Chondrocyte (in vitro differentiated cells): ENCODE data around the gene NDUFB8. TPM values are rescaled to one million over a fixed set of nuclear protein-coding genes. Genes with fewer than 3 reads are reported as not detected.

Experiments
- DNase-seq: peaks from one replicate; pipeline ENCODE4 v3.0.0; 2021; ENCODE audit warnings: mixed read lengths, low spot score
- H3K27ac Mint-ChIP-seq: one replicate; pipeline ENCODE4 v1.8.0; 2021; ENCODE audit warnings: mild to moderate bottlenecking, moderate library complexity, mixed read lengths; ENCODE audit not compliant: unreplicated experiment
- H3K27me3 Mint-ChIP-seq: 2 replicates; pipeline ENCODE4 v1.8.0; 2021; ENCODE audit warnings: low read depth, mixed read lengths
- H3K36me3 Mint-ChIP-seq: 2 replicates; pipeline ENCODE4 v1.8.0; 2021; ENCODE audit warnings: low read depth, mixed read lengths
- H3K4me1 Mint-ChIP-seq: 2 replicates; pipeline ENCODE4 v1.8.0; 2021; ENCODE audit warnings: low read depth, mild to moderate bottlenecking, mixed read lengths
- H3K4me3 Mint-ChIP-seq: one replicate; pipeline ENCODE4 v1.8.0; 2021; ENCODE audit warnings: mild to moderate bottlenecking, moderate library complexity, mixed read lengths; ENCODE audit not compliant: unreplicated experiment
- H3K9me3 Mint-ChIP-seq: 2 replicates; pipeline ENCODE4 v1.8.0; 2021; ENCODE audit warnings: low read depth, mixed read lengths
- CTCF ChIP-seq: fragments of 200-600 bp; sonication (generic); IDR thresholded peaks from 2 replicates; pipeline ENCODE4 v1.5.0; 2021; ENCODE audit warnings: antibody characterized with exemption, mild to moderate bottlenecking, moderate library complexity
- total RNA-seq: library from RNA; stranded (reverse); gene quantifications from 3 replicates; pipeline ENCODE4 v1.2.1, GENCODE V29; 2021

The NDUFB8 gene
- total RNA-seq, 1 donor from 2014 or later: 127 TPM

- peaks cover 17% of the 10 kb centered on the region for H3K36me3 Mint-ChIP-seq
- no peak for DNase-seq
- peak overlapping the region; percentile 64 for H3K4me3 Mint-ChIP-seq
- peaks cover 2% of the 10 kb centered on the region for H3K9me3 Mint-ChIP-seq
- peak; percentile 99 for TF ChIP-seq CTCF
- H3K27ac Mint-ChIP-seq: peak overlapping the region; percentile 22
- H3K27me3 Mint-ChIP-seq: peaks cover 45% of the 10 kb centered on the region
- H3K4me1 Mint-ChIP-seq: peaks cover 19% of the 10 kb centered on the region
These were observed 47.4 kb downstream of the NDUFB8 start for GRCh38 chr10:100482181-100482833.

GRCh38 chr10:100481462-100482081 lies 48.1 kb downstream of the NDUFB8 start:
- no peak for TF ChIP-seq CTCF
- Mint-ChIP-seq H3K36me3 (peaks cover 15% of the 10 kb centered on the region), H3K4me3 (peak overlapping the region; percentile 64), H3K9me3 (peaks cover 2% of the 10 kb centered on the region), H3K27ac (no peak overlapping the region), H3K27me3 (peaks cover 45% of the 10 kb centered on the region), H3K4me1 (peaks cover 19% of the 10 kb centered on the region)
- DNase-seq: no peak

- no peak overlapping the region for H3K27ac Mint-ChIP-seq
- H3K36me3 Mint-ChIP-seq: peaks cover 8% of the 10 kb centered on the region
- DNase-seq: no peak
- peaks cover 42% of the 10 kb centered on the region for H3K27me3 Mint-ChIP-seq
- no peak for TF ChIP-seq CTCF
- no peak overlapping the region for H3K4me3 Mint-ChIP-seq
- peaks cover 16% of the 10 kb centered on the region for H3K4me1 Mint-ChIP-seq
- H3K9me3 Mint-ChIP-seq: peaks cover 2% of the 10 kb centered on the region
These were observed 49.7 kb downstream of the NDUFB8 start for GRCh38 chr10:100480002-100480401.

- H3K4me1 Mint-ChIP-seq: peaks cover 16% of the 10 kb centered on the region
These were observed 50.6 kb downstream of the NDUFB8 start for GRCh38 chr10:100479037-100479436.

GRCh38 chr10:100477970-100478369 lies 51.7 kb downstream of the NDUFB8 start:
- H3K27me3 Mint-ChIP-seq: peaks cover 35% of the 10 kb centered on the region

More at GRCh38 chr10:100479037-100479436, 50.6 kb downstream of the NDUFB8 start:
- H3K4me3 Mint-ChIP-seq: no peak overlapping the region
- H3K9me3 Mint-ChIP-seq: peaks cover 2% of the 10 kb centered on the region
- no peak for DNase-seq
- no peak overlapping the region for H3K27ac Mint-ChIP-seq
- TF ChIP-seq CTCF: no peak
- peaks cover 38% of the 10 kb centered on the region for H3K27me3 Mint-ChIP-seq
- H3K36me3 Mint-ChIP-seq: peaks cover 2% of the 10 kb centered on the region

More at GRCh38 chr10:100477970-100478369, 51.7 kb downstream of the NDUFB8 start:
- Mint-ChIP-seq H3K4me1 (peaks cover 12% of the 10 kb centered on the region), H3K36me3 (peaks cover 2% of the 10 kb centered on the region), H3K27ac (no peak overlapping the region), H3K4me3 (no peak overlapping the region), H3K9me3 (peaks cover 2% of the 10 kb centered on the region)
- no peak for DNase-seq
- no peak for TF ChIP-seq CTCF

Other genes starting within 250 kb of the NDUFB8 start
- gene BLOC1S2, start 243.2 kb downstream of the NDUFB8 start, total RNA-seq: 25.9 to 35.1 TPM (median 29.7 TPM) in 3 replicates
- gene PKD2L1, start 199.6 kb downstream of the NDUFB8 start, total RNA-seq: not detected in 3 replicates
- gene SCD, start 182.6 kb downstream of the NDUFB8 start, total RNA-seq: 54.4 to 74.1 TPM (median 72.2 TPM) in 3 replicates
- gene WNT8B, start 66.9 kb downstream of the NDUFB8 start, total RNA-seq: not detected in 3 replicates
- 8.5 to 12.4 TPM (median 8.9 TPM) in 3 replicates for gene SEC31B, start 10.0 kb downstream of the NDUFB8 start, total RNA-seq
- gene HIF1AN, start 6.1 kb upstream of the NDUFB8 start, total RNA-seq: 39.2 to 50.8 TPM (median 43.1 TPM) in 3 replicates
- 0.62 to 0.87 TPM in 2 of 3 replicates, not detected in the other for gene PAX2, start 215.7 kb upstream of the NDUFB8 start, total RNA-seq